Measurements from ENCODE around the gene CYP21A2. TPM values are rescaled to one million over a fixed set of nuclear protein-coding genes. Genes with fewer than 3 reads are reported as not detected.
"Not testable (repeated sequence)": the region's sequence is repeated elsewhere in the genome, so short reads cannot be mapped to it uniquely, and the experiment has no call there.

Gene CYP21A2
- total and polyA plus RNA-seq, 10 of the 15 experiments (the other 5 are each of a cell fraction or from before 2014, with no cell fraction given), result 0.04 to 0.92 (median 0.23) TPM; not detected in 7

DNA sequence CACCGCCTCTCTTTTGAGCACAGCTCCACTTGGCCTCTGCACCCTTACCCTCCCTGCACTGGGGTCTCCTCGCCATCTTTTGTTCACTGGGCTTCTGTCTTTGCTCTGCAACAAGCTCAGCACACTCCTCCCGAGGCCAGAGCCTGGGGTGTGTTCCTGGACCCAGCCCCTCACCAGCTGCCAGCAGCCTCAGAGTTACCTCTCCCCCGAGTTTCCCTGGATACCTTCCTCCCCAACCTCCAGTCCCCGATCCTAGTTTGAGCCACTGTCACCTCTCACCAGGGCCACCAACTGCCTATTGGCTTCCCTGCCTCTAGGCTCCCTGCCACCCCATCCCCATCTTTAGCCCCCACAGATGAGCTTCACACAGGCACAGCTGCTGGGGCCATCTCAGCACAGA is 12.3 kb downstream of the CYP21A2 start:
- POLR2A ChIA-PET, result no interaction called here

DNA sequence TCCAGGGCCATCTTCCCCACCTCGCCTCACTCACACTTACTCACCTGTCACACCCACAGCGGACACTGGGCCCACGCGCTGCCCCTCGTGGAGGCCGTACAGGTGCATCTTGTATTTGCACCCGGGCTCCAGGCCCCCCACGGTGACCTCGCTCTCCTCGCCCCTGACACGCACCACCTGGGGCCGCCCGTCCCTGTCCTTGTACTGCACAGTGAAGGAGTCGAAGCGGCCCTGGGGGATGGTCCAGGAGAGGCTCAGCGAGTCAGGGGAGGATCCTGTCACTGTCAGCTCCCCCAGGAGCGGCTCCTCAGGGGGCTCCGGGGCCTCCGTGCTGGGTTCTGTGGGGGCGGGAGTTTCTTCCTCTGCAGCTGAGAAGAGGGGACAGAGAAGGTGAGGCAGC is 14.4 kb downstream of the CYP21A2 start:
- intact Hi-C loops (cut with micrococcal nuclease; ENCODE audit: unreplicated experiment); in situ Hi-C loops (cut with MboI); H3K9ac ChIP-seq (ENCODE audit: control insufficient read depth, insufficient read depth, low read length); H3K4me1 ChIP-seq (ENCODE audit: control insufficient read depth, insufficient read depth, low read length); CTCF ChIA-PET; POLR2A ChIA-PET; H3K9me3 ChIP-seq (replicated peaks; ENCODE audit: control insufficient read depth, insufficient read depth, low read length); H3K27me3 ChIP-seq (replicated peaks in 1 of 2; ENCODE audit: control insufficient read depth in 2 of 2, insufficient read depth in 2 of 2, low read length in 1 of 2); H3K27ac ChIP-seq (ENCODE audit: control insufficient read depth, insufficient read depth); H3K4me2 ChIP-seq (ENCODE audit: control insufficient read depth, insufficient read depth); H3K79me2 ChIP-seq (ENCODE audit: control insufficient read depth, insufficient read depth, low read length); SMC1A ChIA-PET (ENCODE audit: uncharacterized antibody, unreplicated experiment); BruUV-seq (replicated peaks); ATAC-seq; FAIRE-seq; H4K20me1 ChIP-seq (ENCODE audit: control insufficient read depth, insufficient read depth); RAD21 ChIA-PET (ENCODE audit: unreplicated experiment); DNase-seq (ENCODE audit: low read depth, low spot score); H3K4me3 ChIP-seq; H3K36me3 ChIP-seq (ENCODE audit: control insufficient read depth in 2 of 2, insufficient read depth in 2 of 2, low read length in 1 of 2); H2AFZ ChIP-seq (ENCODE audit: control insufficient read depth, low read depth, low read length): not testable (repeated sequence)
- 39% methylated on average over 20 of the region's 20 CpGs for WGBS (ENCODE audit: insufficient coverage, insufficient replicate concordance, low lambda C conversion rate, missing lambda C conversion rate)

More for the DNA sequence above, 12.3 kb downstream of the CYP21A2 start:
- intact Hi-C loops (cut with micrococcal nuclease; ENCODE audit: unreplicated experiment) (no loop called here), in situ Hi-C loops (cut with MboI) (no loop called here)
- WGBS (ENCODE audit: insufficient coverage, insufficient replicate concordance, low lambda C conversion rate, missing lambda C conversion rate), result 14% methylated on average over 2 of the region's 5 CpGs
- no peak overlapping the region for H3K4me3 ChIP-seq
- SMC1A ChIA-PET (ENCODE audit: uncharacterized antibody, unreplicated experiment), result no interaction called here
- no peaks in the 10 kb centered on the region for H3K36me3 ChIP-seq (ENCODE audit: control insufficient read depth in 2 of 2, insufficient read depth in 2 of 2, low read length in 1 of 2)
- FAIRE-seq, result no peak
- no peak for ATAC-seq
- H3K4me1 ChIP-seq (ENCODE audit: control insufficient read depth, insufficient read depth, low read length), result no peaks in the 10 kb centered on the region
- no peak overlapping the region for H3K27ac ChIP-seq (ENCODE audit: control insufficient read depth, insufficient read depth)
- H3K27me3 ChIP-seq (replicated peaks in 1 of 2; ENCODE audit: control insufficient read depth in 2 of 2, insufficient read depth in 2 of 2, low read length in 1 of 2), result peaks cover 0 to 3% of the 10 kb centered on the region in 2 experiments; a peak in 2 of 4 replicates
- RAD21 ChIA-PET (ENCODE audit: unreplicated experiment), result no interaction called here
- no peak for TF ChIP-seq NR2C1 (IDR thresholded peaks at IDR 0.05)
- TF ChIP-seq NFYA (IDR thresholded peaks at IDR 0.05; ENCODE audit: borderline replicate concordance, low read depth, low read length), result no peak
- no peak for TF ChIP-seq GATAD2B (conservative IDR thresholded peaks at IDR 0.05; ENCODE audit: low read depth)
- no peak for DNase-seq (ENCODE audit: low read depth, low spot score)
- CTCF ChIA-PET, result interaction anchor here (2.6 kb wide), 1 partner anchor 21 kb away, joined by 6 read pairs; no protein-coding TSS in a partner anchor
- H3K9ac ChIP-seq (ENCODE audit: control insufficient read depth, insufficient read depth, low read length), result no peak overlapping the region
- H4K20me1 ChIP-seq (ENCODE audit: control insufficient read depth, insufficient read depth), result no peaks in the 10 kb centered on the region
- no peak overlapping the region for H2AFZ ChIP-seq (ENCODE audit: control insufficient read depth, low read depth, low read length)
- no peak overlapping the region for H3K4me2 ChIP-seq (ENCODE audit: control insufficient read depth, insufficient read depth)
- BruUV-seq (replicated peaks), result no TSS peak
- H3K9me3 ChIP-seq (replicated peaks; ENCODE audit: control insufficient read depth, insufficient read depth, low read length), result no peaks in the 10 kb centered on the region
- H3K79me2 ChIP-seq (ENCODE audit: control insufficient read depth, insufficient read depth, low read length), result no peaks in the 10 kb centered on the region

DNA sequence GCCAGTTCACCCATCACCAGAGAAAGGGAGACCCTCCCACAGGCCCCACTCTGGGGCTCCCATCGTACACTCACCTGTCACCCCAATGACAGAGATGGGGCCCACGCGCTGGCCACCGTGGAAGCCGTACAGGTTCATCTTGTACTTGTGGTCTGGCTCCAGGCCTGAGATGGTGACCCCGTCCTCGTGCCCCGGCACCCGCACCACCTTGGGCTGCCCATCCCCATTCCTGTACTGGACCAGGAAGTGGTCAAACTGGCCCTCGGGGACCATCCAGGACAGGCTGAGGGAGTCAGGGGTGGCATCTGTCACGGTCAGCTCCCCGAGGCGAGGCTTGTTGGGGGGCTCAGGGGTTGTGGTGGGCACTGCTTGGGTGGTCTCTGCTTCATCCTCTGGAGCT is 15.1 kb downstream of the CYP21A2 start:
- H3K4me2 ChIP-seq (ENCODE audit: control insufficient read depth, insufficient read depth); H4K20me1 ChIP-seq (ENCODE audit: control insufficient read depth, insufficient read depth); H3K9ac ChIP-seq (ENCODE audit: control insufficient read depth, insufficient read depth, low read length); H2AFZ ChIP-seq (ENCODE audit: control insufficient read depth, low read depth, low read length); FAIRE-seq; H3K27ac ChIP-seq (ENCODE audit: control insufficient read depth, insufficient read depth); ATAC-seq; CTCF ChIA-PET; H3K27me3 ChIP-seq (replicated peaks in 1 of 2; ENCODE audit: control insufficient read depth in 2 of 2, insufficient read depth in 2 of 2, low read length in 1 of 2); RAD21 ChIA-PET (ENCODE audit: unreplicated experiment); SMC1A ChIA-PET (ENCODE audit: uncharacterized antibody, unreplicated experiment); H3K4me3 ChIP-seq; intact Hi-C loops (cut with micrococcal nuclease; ENCODE audit: unreplicated experiment); POLR2A ChIA-PET; H3K4me1 ChIP-seq (ENCODE audit: control insufficient read depth, insufficient read depth, low read length); H3K36me3 ChIP-seq (ENCODE audit: control insufficient read depth in 2 of 2, insufficient read depth in 2 of 2, low read length in 1 of 2); DNase-seq (ENCODE audit: low read depth, low spot score); BruUV-seq (replicated peaks); in situ Hi-C loops (cut with MboI); H3K9me3 ChIP-seq (replicated peaks; ENCODE audit: control insufficient read depth, insufficient read depth, low read length); H3K79me2 ChIP-seq (ENCODE audit: control insufficient read depth, insufficient read depth, low read length): not testable (repeated sequence)
- 71% methylated on average over 8 of the region's 13 CpGs for WGBS (ENCODE audit: insufficient coverage, insufficient replicate concordance, low lambda C conversion rate, missing lambda C conversion rate)

DNA sequence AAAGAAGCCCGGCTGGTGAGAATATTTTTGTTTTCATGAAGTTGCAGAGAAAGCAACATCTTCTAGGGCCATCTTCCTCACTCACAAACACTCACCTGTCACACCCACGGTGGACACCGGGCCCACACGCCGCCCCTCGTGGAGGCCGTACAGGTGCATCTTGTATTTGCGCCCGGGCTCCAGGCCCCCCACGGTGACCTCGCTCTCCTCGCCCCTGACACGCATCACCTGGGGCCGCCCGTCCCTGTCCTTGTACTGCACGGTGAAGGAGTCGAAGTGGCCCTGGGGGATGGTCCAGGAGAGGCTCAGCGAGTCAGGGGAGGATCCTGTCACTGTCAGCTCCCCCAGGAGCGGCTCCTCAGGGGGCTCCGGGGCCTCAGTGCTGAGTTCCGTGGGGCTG is 17.5 kb downstream of the CYP21A2 start:
- FAIRE-seq; RAD21 ChIA-PET (ENCODE audit: unreplicated experiment); H3K4me3 ChIP-seq; H2AFZ ChIP-seq (ENCODE audit: control insufficient read depth, low read depth, low read length); H3K4me2 ChIP-seq (ENCODE audit: control insufficient read depth, insufficient read depth); BruUV-seq (replicated peaks); H3K27me3 ChIP-seq (replicated peaks in 1 of 2; ENCODE audit: control insufficient read depth in 2 of 2, insufficient read depth in 2 of 2, low read length in 1 of 2); in situ Hi-C loops (cut with MboI); POLR2A ChIA-PET; SMC1A ChIA-PET (ENCODE audit: uncharacterized antibody, unreplicated experiment); H4K20me1 ChIP-seq (ENCODE audit: control insufficient read depth, insufficient read depth); H3K36me3 ChIP-seq (ENCODE audit: control insufficient read depth in 2 of 2, insufficient read depth in 2 of 2, low read length in 1 of 2); H3K27ac ChIP-seq (ENCODE audit: control insufficient read depth, insufficient read depth); ATAC-seq; CTCF ChIA-PET; intact Hi-C loops (cut with micrococcal nuclease; ENCODE audit: unreplicated experiment); H3K79me2 ChIP-seq (ENCODE audit: control insufficient read depth, insufficient read depth, low read length); H3K9me3 ChIP-seq (replicated peaks; ENCODE audit: control insufficient read depth, insufficient read depth, low read length); DNase-seq (ENCODE audit: low read depth, low spot score); H3K9ac ChIP-seq (ENCODE audit: control insufficient read depth, insufficient read depth, low read length); H3K4me1 ChIP-seq (ENCODE audit: control insufficient read depth, insufficient read depth, low read length): not testable (repeated sequence)
- WGBS (ENCODE audit: insufficient coverage, insufficient replicate concordance, low lambda C conversion rate, missing lambda C conversion rate), result 68% methylated on average over 19 of the region's 21 CpGs
